H1 (cell line): ENCODE results near the gene HDDC3. TPM values are rescaled to one million over a fixed set of nuclear protein-coding genes. Genes with fewer than 3 reads are reported as not detected.

ENCODE experiments used
- CTCF ChIA-PET: fragments of 300-600 bp; sonication (Branson Sonifier 250); formaldehyde crosslinking; loops from one replicate; lab custom pipeline; 2021; ENCODE audit not compliant: partially characterized antibody; lab: Charles Lee
- POLR2A ChIA-PET: fragments of 300-600 bp; sonication (Branson Sonifier 250); formaldehyde crosslinking; loops from one replicate; lab custom pipeline; 2021; ENCODE audit warnings: inconsistent platforms; ENCODE audit not compliant: partially characterized antibody; lab: Charles Lee
- DNase-seq, 2 experiments: peaks; one replicate each; pipeline versions ENCODE4 v3.0.0 to v3.0.0-alpha.2; 2010 to 2022; ENCODE audit warnings: low spot score in 2 of 2, low read depth in 1 of 2, mixed read lengths in 1 of 2
- FAIRE-seq: peaks from 2 replicates; lab custom pipeline; 2011; peaks lifted over from hg19 to GRCh38; lab: Jason Lieb, UNC
- H2AFZ ChIP-seq: 2 replicates; pipeline ENCODE4 v1.8.1; 2012; ENCODE audit warnings: low read length, inconsistent platforms
- H2AK5ac ChIP-seq: 2 replicates; pipeline ENCODE4 v1.6.1; 2013; ENCODE audit warnings: low read depth, low read length
- H2BK120ac ChIP-seq: replicated peaks from 2 replicates; pipeline ENCODE3; 2013; ENCODE audit warnings: low read depth, low read length, inconsistent platforms
- H2BK12ac ChIP-seq: 2 replicates; pipeline ENCODE4 v1.6.1; 2013; ENCODE audit warnings: low read depth, low read length
- H2BK15ac ChIP-seq: 2 replicates; pipeline ENCODE4 v1.6.1; 2013; ENCODE audit warnings: low read length
- H2BK20ac ChIP-seq: 2 replicates; pipeline ENCODE4 v1.6.1; 2013; ENCODE audit warnings: low read length
- H2BK5ac ChIP-seq: 2 replicates; pipeline ENCODE4 v1.6.1; 2013; ENCODE audit warnings: low read depth, low read length
- H3K14ac ChIP-seq: 2 replicates; pipeline ENCODE4 v1.6.1; 2013; ENCODE audit warnings: inconsistent platforms; ENCODE audit not compliant: insufficient read length
- H3K18ac ChIP-seq: 2 replicates; pipeline ENCODE4 v1.6.1; 2013; ENCODE audit warnings: low read length; ENCODE audit errors: extremely low read depth
- H3K23ac ChIP-seq: 2 replicates; pipeline ENCODE4 v1.6.1; 2013; ENCODE audit warnings: inconsistent platforms; ENCODE audit not compliant: insufficient read length
- H3K23me2 ChIP-seq: 2 replicates; pipeline ENCODE4 v1.6.1; 2013; ENCODE audit warnings: low read depth, low read length
- H3K27ac ChIP-seq: 2 replicates; pipeline ENCODE4 v1.6.1; 2011; ENCODE audit warnings: low read depth, low read length, inconsistent platforms
- H3K27me3 ChIP-seq, 4 experiments: replicated peaks in 1 of 4; 1 replicate in 1 of 4; 2 replicates in 3 of 4; pipeline versions ENCODE4 v1.6.1 to v1.8.1; 2011 to 2013; ENCODE audit warnings: low read length in 3 of 4, mild to moderate bottlenecking in 3 of 4, inconsistent platforms in 2 of 4, mixed read lengths in 2 of 4, moderate library complexity in 1 of 4; ENCODE audit not compliant: control insufficient read depth in 3 of 4, insufficient read depth in 3 of 4; ENCODE audit errors: extremely low read depth in 1 of 4
- H3K36me3 ChIP-seq, 4 experiments: 2 replicates each; pipeline versions ENCODE4 v1.6.1 to v1.8.1; 2011 to 2013; ENCODE audit warnings: mild to moderate bottlenecking in 4 of 4, low read length in 3 of 4, moderate library complexity in 2 of 4, control low read depth in 1 of 4, inconsistent platforms in 1 of 4; ENCODE audit not compliant: insufficient read depth in 4 of 4, control insufficient read depth in 2 of 4
- H3K4ac ChIP-seq: replicated peaks from 2 replicates; pipeline ENCODE3; 2013; ENCODE audit warnings: low read length, low read depth, mixed read lengths, inconsistent platforms; ENCODE audit not compliant: insufficient read length
- H3K4me1 ChIP-seq, 4 experiments: replicated peaks in 1 of 4; 1 replicate in 1 of 4; 2 replicates in 3 of 4; pipeline versions ENCODE4 v1.6.1 to v1.8.1; 2011 to 2013; ENCODE audit warnings: low read length in 3 of 4, inconsistent platforms in 2 of 4, mixed read lengths in 1 of 4; ENCODE audit not compliant: insufficient read depth in 4 of 4, control insufficient read depth in 3 of 4
- H3K4me2 ChIP-seq, 2 experiments: 2 replicates each; pipeline versions ENCODE4 v1.6.1 to v1.8.1; 2011 to 2013; ENCODE audit warnings: low read depth in 2 of 2, low read length in 2 of 2, control low read depth in 1 of 2, inconsistent platforms in 1 of 2, mild to moderate bottlenecking in 1 of 2; ENCODE audit not compliant: insufficient read depth in 1 of 2
- H3K4me3 ChIP-seq, 4 experiments: fragments of 200-600, 300-600 bp in 1 of 4; sonication (generic), shearing (Covaris generic), sonication (Bioruptor Twin) in 1 of 4; 2 replicates each; pipeline versions ENCODE4 v1.5.1 to v1.8.1; 2011 to 2016; ENCODE audit warnings: low read length in 4 of 4, low read depth in 3 of 4, control low read depth in 2 of 4, inconsistent platforms in 2 of 4, mild to moderate bottlenecking in 2 of 4, mixed read lengths in 1 of 4, moderate library complexity in 1 of 4; ENCODE audit not compliant: insufficient read depth in 2 of 4; ENCODE audit errors: extremely low read depth in 1 of 4
- H3K56ac ChIP-seq: replicated peaks from 2 replicates; pipeline ENCODE3; 2013; ENCODE audit warnings: low read depth, mild to moderate bottlenecking, mixed read lengths, low read length, inconsistent platforms; ENCODE audit not compliant: insufficient read length
- H3K79me1 ChIP-seq: 2 replicates; pipeline ENCODE4 v1.6.1; 2013; ENCODE audit warnings: low read depth, low read length, control low read depth
- H3K79me2 ChIP-seq, 2 experiments: 2 replicates each; pipeline versions ENCODE4 v1.6.1 to v1.8.1; 2012 to 2013; ENCODE audit warnings: low read length in 2 of 2, mild to moderate bottlenecking in 2 of 2, inconsistent platforms in 1 of 2; ENCODE audit not compliant: insufficient read depth in 2 of 2, control insufficient read depth in 1 of 2
- H3K9ac ChIP-seq, 4 experiments: replicated peaks in 1 of 4; 1 replicate in 1 of 4; 2 replicates in 3 of 4; pipeline versions ENCODE4 v1.6.1 to v1.8.1; 2011 to 2013; ENCODE audit warnings: low read depth in 3 of 4, low read length in 3 of 4, control low read depth in 2 of 4, mild to moderate bottlenecking in 2 of 4, moderate library complexity in 2 of 4, inconsistent platforms in 1 of 4; ENCODE audit errors: extremely low read depth in 1 of 4
- H3K9me3 ChIP-seq, 2 experiments: 2 replicates each; pipeline versions ENCODE4 v1.6.1 to v1.8.1; 2012 to 2013; ENCODE audit warnings: mild to moderate bottlenecking in 2 of 2, moderate library complexity in 2 of 2, control low read depth in 1 of 2, inconsistent platforms in 1 of 2, low read depth in 1 of 2, low read length in 1 of 2, mixed read lengths in 1 of 2; ENCODE audit not compliant: insufficient read depth in 2 of 2
- H4K20me1 ChIP-seq, 2 experiments: replicated peaks in 1 of 2; 2 replicates each; pipeline versions ENCODE3 to v1.8.1; 2011 to 2013; ENCODE audit warnings: inconsistent platforms in 2 of 2, low read length in 2 of 2, mild to moderate bottlenecking in 1 of 2; ENCODE audit not compliant: insufficient read depth in 2 of 2, control insufficient read depth in 1 of 2
- H4K5ac ChIP-seq: 2 replicates; pipeline ENCODE4 v1.6.1; 2013; ENCODE audit warnings: low read length, low read depth, mixed read lengths, inconsistent platforms; ENCODE audit not compliant: insufficient read length
- H4K8ac ChIP-seq: 2 replicates; pipeline ENCODE4 v1.8.0; 2013; ENCODE audit warnings: mild to moderate bottlenecking, moderate library complexity, low read length, inconsistent platforms; ENCODE audit not compliant: insufficient read depth; ENCODE audit errors: extremely low read depth
- H4K91ac ChIP-seq: replicated peaks from 2 replicates; pipeline ENCODE3; 2013; ENCODE audit warnings: low read length, mixed read lengths, inconsistent platforms; ENCODE audit not compliant: insufficient read length
- FOSL1 ChIP-seq: IDR thresholded peaks from 2 replicates; pipeline ENCODE4 v1.6.1; 2011; ENCODE audit warnings: mild to moderate bottlenecking, low read depth, low read length, moderate library complexity; ENCODE audit not compliant: insufficient read depth
- RAD21 ChIP-seq, 2 experiments: IDR thresholded peaks in 1 of 2; conservative IDR thresholded peaks in 1 of 2; 2 replicates each; pipeline ENCODE4 v1.6.1; 2011; ENCODE audit warnings: low read depth in 2 of 2, low read length in 2 of 2, improper control_type of control experiment in 1 of 2, inconsistent platforms in 1 of 2, mild to moderate bottlenecking in 1 of 2, moderate library complexity in 1 of 2
- WGBS, 2 experiments: shearing (Covaris generic) in 1 of 2; methylation state at CpG; one replicate each; pipeline versions ENCODE4 v1.1.6 to v1.1.7; 2013 to 2015; ENCODE audit warnings: low lambda C conversion rate in 2 of 2, mixed read lengths in 2 of 2, inconsistent platforms in 1 of 2, low coverage in 1 of 2, missing lambda C conversion rate in 1 of 2; ENCODE audit not compliant: insufficient replicate concordance in 2 of 2, insufficient coverage in 1 of 2, insufficient read length in 1 of 2; ENCODE audit errors: extremely low coverage in 1 of 2, missing lambda C conversion rate in 1 of 2; 5-methylcytosine and 5-hydroxymethylcytosine counted together
- polyA plus RNA-seq, 7 experiments: library from polyadenylated mRNA; depleted of rRNA in 3 of 7; stranded (reverse) in 5 of 7; unstranded in 2 of 7; fragments of >200 nt in 5 of 7; fragments of 200-250 nt in 2 of 7; gene quantifications; 1 replicate in 5 of 7; 2 replicates in 1 of 7; 4 replicates in 1 of 7; pipeline versions ENCODE4 v1.2.1 to v1.2.3, GENCODE V29; 2011 to 2013; ENCODE audit warnings: missing spikeins in 2 of 7, mixed read lengths in 2 of 7
- total RNA-seq: library from RNA; stranded (reverse); fragmentation: NEBNext Ultra II Directional; extraction: Animal tissue kit (Norgen Biotek cat#: 25700); gene quantifications from 2 replicates; pipeline ENCODE4 v1.2.1, GENCODE V29; 2021

The HDDC3 gene
- total and polyA plus RNA-seq, 2 of the 8 experiments (the other 6 are each of a cell fraction or from before 2014, with no cell fraction given) = 16.3 to 16.5 TPM

GRCh38 chr15:90881181-90881977 lies 51.0 kb downstream of the HDDC3 start:
- H2BK5ac ChIP-seq = no peak overlapping the region
- no peak overlapping the region for H3K14ac ChIP-seq
- H3K4me1 ChIP-seq = peaks cover 0 to 21% (median 15%) of the 10 kb centered on the region in 4 experiments; a peak in 6 of 7 replicates
- no peaks in the 10 kb centered on the region for H3K79me2 ChIP-seq
- H3K56ac ChIP-seq = no peak overlapping the region
- H4K91ac ChIP-seq = no peak overlapping the region
- TF ChIP-seq FOSL1 = no peak
- TF ChIP-seq RAD21 (IDR thresholded peaks at IDR 0.05 in 1 of 2, conservative IDR thresholded peaks at IDR 0.05 in 1 of 2; ENCODE audit: low read depth in 2 of 2, low read length in 2 of 2) = 0 out of 4 replicates have a peak, but pooled peaks of 1 of the 2 experiments have one; percentile 5
- no peak overlapping the region for H2BK12ac ChIP-seq
- H2AK5ac ChIP-seq = no peak overlapping the region
- H3K27ac ChIP-seq = no peak overlapping the region
- H3K9me3 ChIP-seq = no peaks in the 10 kb centered on the region
- H3K23ac ChIP-seq = no peak overlapping the region
- CTCF ChIA-PET = interaction anchor here (0.6 to 1.7 kb wide), 7 partner anchors 7 to 362 kb away, joined by 3 to 5 read pairs (median 3); no protein-coding TSS in a partner anchor
- H2BK120ac ChIP-seq = no peak overlapping the region
- no peaks in the 10 kb centered on the region for H3K27me3 ChIP-seq
- H3K18ac ChIP-seq = no peak overlapping the region
- H2AFZ ChIP-seq = no peak overlapping the region
- H3K23me2 ChIP-seq = peaks cover 1% of the 10 kb centered on the region; the same call in 1 of the 2 replicates
- 90% methylated on average over 27 of the region's 35 CpGs; no CpG with 5 or more reads in 1 of the 2 experiments for WGBS, 2 experiments
- FAIRE-seq = no peak
- peaks cover 0 to 3% of the 10 kb centered on the region in 2 experiments for H4K20me1 ChIP-seq
- no peak overlapping the region; the same call in 1 of the 2 replicates for H4K8ac ChIP-seq
- no peak overlapping the region for H3K4me3 ChIP-seq
- no peaks in the 10 kb centered on the region; the same call in 1 of the 2 replicates for H3K79me1 ChIP-seq
- no peak overlapping the region for H2BK15ac ChIP-seq
- H4K5ac ChIP-seq = no peak overlapping the region
- no peak overlapping the region for H3K4ac ChIP-seq
- H3K36me3 ChIP-seq = peaks cover 5 to 18% (median 12%) of the 10 kb centered on the region in 4 experiments; a peak in 5 of 8 replicates
- DNase-seq = no peak
- H3K9ac ChIP-seq = no peak overlapping the region
- POLR2A ChIA-PET = interaction anchor here (1.1 to 2.1 kb wide), 3 partner anchors 10 to 22 kb away, joined by 3 to 8 read pairs (median 4); partner anchors contain the start of gene MAN2A2
- H3K4me2 ChIP-seq = no peak overlapping the region
- no peak overlapping the region for H2BK20ac ChIP-seq
